Nephron progenitor cell (in vitro differentiated cells): Measurements from ENCODE around the gene TMEM116.
"Not testable (repeated sequence)": the region's sequence is repeated elsewhere in the genome, so short reads cannot be mapped to it uniquely, and the experiment has no call there.

Source experiments
- DNase-seq: peaks from one replicate; pipeline ENCODE4 v3.0.0; 2021
- H3K27ac Mint-ChIP-seq: 2 replicates; pipeline ENCODE4 v1.8.0; 2021; ENCODE audit warnings: mild to moderate bottlenecking, moderate library complexity, mixed read lengths
- H3K27me3 Mint-ChIP-seq: 2 replicates; pipeline ENCODE4 v1.8.0; 2021; ENCODE audit warnings: mild to moderate bottlenecking, low read depth, mixed read lengths; ENCODE audit not compliant: poor library complexity
- H3K36me3 Mint-ChIP-seq: 2 replicates; pipeline ENCODE4 v1.8.0; 2021; ENCODE audit warnings: low read depth, mixed read lengths
- H3K4me1 Mint-ChIP-seq: 2 replicates; pipeline ENCODE4 v1.8.0; 2021; ENCODE audit warnings: mixed read lengths
- H3K4me3 Mint-ChIP-seq: 2 replicates; pipeline ENCODE4 v1.8.0; 2021; ENCODE audit warnings: mild to moderate bottlenecking, moderate library complexity, mixed read lengths
- H3K9me3 Mint-ChIP-seq: 2 replicates; pipeline ENCODE4 v1.8.0; 2021; ENCODE audit warnings: mild to moderate bottlenecking, moderate library complexity, mixed read lengths
- CTCF ChIP-seq: fragments of 200-600 bp; sonication (generic); IDR thresholded peaks from 2 replicates; pipeline ENCODE4 v1.5.0; 2021; ENCODE audit warnings: antibody characterized with exemption

TMEM116 gene

GRCh38 chr12:112005419-112006395, 7.3 kb downstream of the TMEM116 start:
- Mint-ChIP-seq H3K36me3 (peaks cover 9% of the 10 kb centered on the region), H3K27me3 (no peaks in the 10 kb centered on the region), H3K4me1 (peaks cover 17% of the 10 kb centered on the region), H3K27ac (peak overlapping the region; percentile 41), H3K9me3 (no peaks in the 10 kb centered on the region), H3K4me3 (no peak overlapping the region)
- TF ChIP-seq CTCF: no peak
- no peak for DNase-seq

GRCh38 chr12:112004041-112004440, 8.9 kb downstream of the TMEM116 start:
- Mint-ChIP-seq H3K4me1 (peaks cover 11% of the 10 kb centered on the region), H3K27me3 (no peaks in the 10 kb centered on the region), H3K9me3 (no peaks in the 10 kb centered on the region), H3K4me3 (no peak overlapping the region), H3K27ac (no peak overlapping the region), H3K36me3 (peaks cover 9% of the 10 kb centered on the region)
- TF ChIP-seq CTCF: no peak
- no peak for DNase-seq

- H3K4me1 Mint-ChIP-seq: peaks cover 11% of the 10 kb centered on the region
- H3K36me3 Mint-ChIP-seq: peaks cover 9% of the 10 kb centered on the region
- no peak for DNase-seq
- no peaks in the 10 kb centered on the region for H3K9me3 Mint-ChIP-seq
- no peak for TF ChIP-seq CTCF
- H3K27me3 Mint-ChIP-seq: no peaks in the 10 kb centered on the region
- no peak overlapping the region for H3K27ac Mint-ChIP-seq
- no peak overlapping the region for H3K4me3 Mint-ChIP-seq
These were observed 11.4 kb downstream of the TMEM116 start for GRCh38 chr12:112001576-112001975.

- no peak for DNase-seq
- peaks cover 9% of the 10 kb centered on the region for H3K36me3 Mint-ChIP-seq
- H3K27ac Mint-ChIP-seq: no peak overlapping the region
- no peaks in the 10 kb centered on the region for H3K27me3 Mint-ChIP-seq
- H3K9me3 Mint-ChIP-seq: no peaks in the 10 kb centered on the region
- peaks cover 6% of the 10 kb centered on the region for H3K4me1 Mint-ChIP-seq
- TF ChIP-seq CTCF: no peak
- H3K4me3 Mint-ChIP-seq: no peak overlapping the region
These were observed 12.1 kb downstream of the TMEM116 start for GRCh38 chr12:112000820-112001219.

- not testable (repeated sequence) for H3K27ac Mint-ChIP-seq, DNase-seq, H3K27me3 Mint-ChIP-seq, H3K9me3 Mint-ChIP-seq, H3K4me3 Mint-ChIP-seq, H3K4me1 Mint-ChIP-seq, H3K36me3 Mint-ChIP-seq
These were observed 13.8 kb downstream of the TMEM116 start for GRCh38 chr12:111999129-111999528.

GRCh38 chr12:111998015-111998414, 14.9 kb downstream of the TMEM116 start:
- Mint-ChIP-seq H3K27me3 (no peaks in the 10 kb centered on the region), H3K4me1 (no peaks in the 10 kb centered on the region), H3K9me3 (no peaks in the 10 kb centered on the region), H3K4me3 (no peak overlapping the region), H3K36me3 (no peaks in the 10 kb centered on the region), H3K27ac (no peak overlapping the region)
- no peak for TF ChIP-seq CTCF
- DNase-seq: no peak
